T-cell (primary cell): Measurements from ENCODE around the gene POU5F1. TPM values are rescaled to one million over a fixed set of nuclear protein-coding genes. Genes with fewer than 3 reads are reported as not detected.
A peak's percentile ranks its signal among the peaks of the same experiment; 100 is the strongest.

Experiments
- ATAC-seq, 4 experiments: fragments of 200-7000 bp in 3 of 4; fragments of 150-1000 bp in 1 of 4; cut with Tn5 transposase; replicated peaks in 1 of 4; 1 replicate in 3 of 4; 2 replicates in 1 of 4; pipeline ENCODE4 v1.10.0; 2021; ENCODE audit warnings: moderate library complexity in 3 of 4, mild to moderate bottlenecking in 2 of 4, moderate number of reproducible peaks in 1 of 4
- CTCF ChIA-PET, 2 donors: fragments of 300-600 bp; sonication (Branson Sonifier 250); formaldehyde crosslinking; loops; one replicate each; lab custom pipeline; 2022; ENCODE audit warnings: antibody characterized with exemption in 2 of 2; lab: Charles Lee
- POLR2A ChIA-PET, 2 donors: fragments of 300-600 bp; sonication (Branson Sonifier 250); formaldehyde crosslinking; loops; one replicate each; lab custom pipeline; 2022; ENCODE audit warnings: antibody characterized with exemption in 2 of 2; lab: Charles Lee
- DNase-seq, 35 experiments: peaks; one replicate each; pipeline versions ENCODE4 v3.0.0 to v3.0.0-alpha.2; 2013 to 2023
- H3K27ac ChIP-seq: one replicate; pipeline ENCODE4 v1.5.1; 2013; ENCODE audit warnings: low read length
- H3K27me3 ChIP-seq, 2 experiments: replicated peaks in 1 of 2; 1 replicate in 1 of 2; 2 replicates in 1 of 2; pipeline versions ENCODE4 v1.6.1 to v1.7.0; 2013; ENCODE audit warnings: low read length in 1 of 2, mixed read lengths in 1 of 2; ENCODE audit not compliant: control insufficient read depth in 2 of 2, insufficient read depth in 2 of 2; ENCODE audit errors: extremely low read depth in 1 of 2
- H3K36me3 ChIP-seq, 2 donors: 1 replicate in 1 of 2; 2 replicates in 1 of 2; pipeline versions ENCODE4 v1.6.1 to v1.7.0; 2013; ENCODE audit warnings: low read length in 1 of 2; ENCODE audit not compliant: control insufficient read depth in 2 of 2, insufficient read depth in 1 of 2; ENCODE audit errors: extremely low read depth in 1 of 2
- H3K4me1 ChIP-seq, 2 experiments: 1 replicate in 1 of 2; 2 replicates in 1 of 2; pipeline versions ENCODE4 v1.6.1 to v1.7.0; 2013; ENCODE audit warnings: low read length in 2 of 2, mixed read lengths in 1 of 2; ENCODE audit not compliant: insufficient read depth in 2 of 2, control insufficient read depth in 1 of 2; ENCODE audit errors: extremely low read depth in 1 of 2
- H3K4me3 ChIP-seq, 2 donors: 1 replicate in 1 of 2; 2 replicates in 1 of 2; pipeline versions ENCODE4 v1.5.1 to v1.7.0; 2013; ENCODE audit warnings: mild to moderate bottlenecking in 2 of 2, low read length in 1 of 2, moderate library complexity in 1 of 2; ENCODE audit not compliant: control insufficient read depth in 1 of 2; ENCODE audit errors: extremely low read depth in 1 of 2
- H3K9me3 ChIP-seq: 2 replicates; pipeline ENCODE4 v1.7.0; 2013
- H3K27ac Mint-ChIP-seq, 2 donors: one replicate each; pipeline ENCODE4 v1.8.0; 2020 to 2021; ENCODE audit warnings: mild to moderate bottlenecking in 2 of 2, mixed read lengths in 2 of 2
- H3K27me3 Mint-ChIP-seq, 2 donors: one replicate each; pipeline ENCODE4 v1.8.0; 2021 to 2022; ENCODE audit warnings: mixed read lengths in 2 of 2
- H3K36me3 Mint-ChIP-seq: one replicate; pipeline ENCODE4 v1.8.0; 2021; ENCODE audit warnings: mixed read lengths
- H3K4me1 Mint-ChIP-seq, 3 donors: one replicate each; pipeline ENCODE4 v1.8.0; 2020 to 2022; ENCODE audit warnings: mixed read lengths in 3 of 3, mild to moderate bottlenecking in 1 of 3
- H3K4me3 Mint-ChIP-seq, 3 donors: one replicate each; pipeline ENCODE4 v1.8.0; 2020 to 2022; ENCODE audit warnings: mild to moderate bottlenecking in 3 of 3, mixed read lengths in 3 of 3, moderate library complexity in 3 of 3
- H3K9me3 Mint-ChIP-seq, 3 donors: one replicate each; pipeline ENCODE4 v1.8.0; 2020 to 2022; ENCODE audit warnings: mixed read lengths in 3 of 3
- WGBS: methylation state at CpG from one replicate; pipeline ENCODE4 v1.1.5; 2013; ENCODE audit warnings: missing lambda C conversion rate; ENCODE audit not compliant: insufficient coverage; 5-methylcytosine and 5-hydroxymethylcytosine counted together
- total RNA-seq, 35 experiments: library from RNA in 6 of 35; stranded (reverse) in 6 of 35; fragments of 120-200 nt in 1 of 35; gene quantifications; one replicate each; pipeline versions ENCODE4 v1.2.1 to v1.2.4 and lab custom pipeline; 2013 to 2026

Gene POU5F1
- total RNA-seq, 5 donors from 2014 or later (not counting 1 experiment from before 2014, with no cell fraction given), result 0.61 to 3.9 (median 2.9) TPM; not detected in 1

GRCh38 chr6:31209137-31209536 lies 38.7 kb upstream of the POU5F1 start:
- Mint-ChIP-seq H3K36me3 (no peaks in the 10 kb centered on the region), H3K27me3 (no peaks in the 10 kb centered on the region), H3K4me1 (peaks cover 11 to 21% (median 14%) of the 10 kb centered on the region in 3 donors), H3K4me3 (no peak overlapping the region), H3K27ac (peak overlapping the region in 1 of 2 donors; percentile 64), H3K9me3 (no peaks in the 10 kb centered on the region)
- CTCF ChIA-PET, result interaction anchor here in 1 of 2 donors (0.6 kb wide), 1 partner anchor 233 kb away, joined by 3 read pairs; no protein-coding TSS in a partner anchor
- ATAC-seq (no peak), DNase-seq (no peak)
- POLR2A ChIA-PET, result interaction anchor here in 1 of 2 donors (1.0 kb wide), 1 partner anchor 19 kb away, joined by 6 read pairs; no protein-coding TSS in a partner anchor
- Histone ChIP-seq H3K9me3 (no peaks in the 10 kb centered on the region), H3K27ac (no peak overlapping the region), H3K27me3 (no peaks in the 10 kb centered on the region), H3K4me1 (peaks cover 0 to 9% of the 10 kb centered on the region in 2 experiments), H3K4me3 (no peak overlapping the region), H3K36me3 (no peaks in the 10 kb centered on the region)
- 80% methylated on average over 1 of the region's 2 CpGs for WGBS

GRCh38 chr6:31208506-31208905 lies 38.0 kb upstream of the POU5F1 start:
- WGBS, result 100% methylated on average over 1 of the region's 2 CpGs
- no peak overlapping the region for H3K27ac Mint-ChIP-seq

GRCh38 chr6:31205638-31206037 lies 35.2 kb upstream of the POU5F1 start:
- Histone ChIP-seq H3K9me3 (no peaks in the 10 kb centered on the region), H3K4me3 (no peak overlapping the region), H3K36me3 (peaks cover 0 to 11% of the 10 kb centered on the region in 2 donors), H3K27me3 (no peaks in the 10 kb centered on the region), H3K27ac (peak overlapping the region; percentile 50), H3K4me1 (peaks cover 13 to 42% of the 10 kb centered on the region in 2 experiments)
- no peak for ATAC-seq
- DNase-seq, result no peak
- POLR2A ChIA-PET, result no interaction called here
- CTCF ChIA-PET, result no interaction called here
- peak overlapping the region; percentile 83 to 92 for H3K27ac Mint-ChIP-seq
- peaks cover 5% of the 10 kb centered on the region for H3K36me3 Mint-ChIP-seq
- WGBS, result no CpG with 5 or more reads among the region's 2 CpGs
- no peaks in the 10 kb centered on the region for H3K27me3 Mint-ChIP-seq
- no peaks in the 10 kb centered on the region for H3K9me3 Mint-ChIP-seq
- H3K4me1 Mint-ChIP-seq, result peaks cover 43 to 54% (median 46%) of the 10 kb centered on the region in 3 donors
- H3K4me3 Mint-ChIP-seq, result peak overlapping the region; percentile 33 to 52 (median 46)

More at GRCh38 chr6:31208506-31208905, 38.0 kb upstream of the POU5F1 start:
- no peaks in the 10 kb centered on the region for H3K36me3 ChIP-seq
- ChIA-PET CTCF (interaction anchor here in 1 of 2 donors (0.5 kb wide), 1 partner anchor 989 kb away, joined by 17 read pairs; no protein-coding TSS in a partner anchor), POLR2A (interaction anchor here in 1 of 2 donors (0.6 kb wide), 1 partner anchor 138 kb away, joined by 3 read pairs; no protein-coding TSS in a partner anchor)
- peaks cover 2 to 14% of the 10 kb centered on the region in 2 experiments for H3K4me1 ChIP-seq
- H3K27me3 ChIP-seq, result no peaks in the 10 kb centered on the region
- H3K27ac ChIP-seq, result no peak overlapping the region
- no peak for DNase-seq
- Mint-ChIP-seq H3K27me3 (no peaks in the 10 kb centered on the region), H3K4me3 (no peak overlapping the region), H3K9me3 (no peaks in the 10 kb centered on the region), H3K4me1 (peaks cover 18 to 27% (median 21%) of the 10 kb centered on the region in 3 donors), H3K36me3 (no peaks in the 10 kb centered on the region)
- no peaks in the 10 kb centered on the region for H3K9me3 ChIP-seq
- ATAC-seq, result no peak
- no peak overlapping the region for H3K4me3 ChIP-seq

GRCh38 chr6:31204751-31205145 lies 34.3 kb upstream of the POU5F1 start:
- no peak overlapping the region for H3K4me3 ChIP-seq
- CTCF ChIA-PET, result no interaction called here
- H3K9me3 Mint-ChIP-seq, result no peaks in the 10 kb centered on the region
- no peak for ATAC-seq
- H3K27ac ChIP-seq, result peak overlapping the region; percentile 91
- H3K36me3 Mint-ChIP-seq, result peaks cover 9% of the 10 kb centered on the region
- H3K27ac Mint-ChIP-seq, result peak overlapping the region; percentile 94 to 99
- no peaks in the 10 kb centered on the region for H3K27me3 ChIP-seq
- H3K4me3 Mint-ChIP-seq, result peak overlapping the region; percentile 72 to 86 (median 83)
- WGBS, result 91% methylated on average over 4 of the region's 4 CpGs
- H3K4me1 ChIP-seq, result peaks cover 13 to 49% of the 10 kb centered on the region in 2 experiments
- no peaks in the 10 kb centered on the region for H3K9me3 ChIP-seq
- H3K36me3 ChIP-seq, result peaks cover 0 to 16% of the 10 kb centered on the region in 2 donors
- POLR2A ChIA-PET, result no interaction called here
- no peak for DNase-seq
- peaks cover 50 to 61% (median 55%) of the 10 kb centered on the region in 3 donors for H3K4me1 Mint-ChIP-seq
- no peaks in the 10 kb centered on the region for H3K27me3 Mint-ChIP-seq

GRCh38 chr6:31203345-31203979 lies 33.0 kb upstream of the POU5F1 start:
- Mint-ChIP-seq H3K27ac (peak overlapping the region; percentile 94 to 99), H3K4me3 (peak overlapping the region; percentile 72 to 86 (median 83)), H3K9me3 (no peaks in the 10 kb centered on the region), H3K4me1 (peaks cover 60 to 73% (median 66%) of the 10 kb centered on the region in 3 donors), H3K27me3 (no peaks in the 10 kb centered on the region), H3K36me3 (peaks cover 9% of the 10 kb centered on the region)
- DNase-seq (peak in 33 of 35 experiments; percentile 6 to 80 (median 44)), ATAC-seq (peak; percentile 71 to 78 (median 76))
- ChIA-PET POLR2A (interaction anchor here in 1 of 2 donors (0.7 to 0.9 kb wide), 2 partner anchors 66 to 150 kb away, joined by 4 to 6 read pairs; no protein-coding TSS in a partner anchor), CTCF (interaction anchor here in 1 of 2 donors (0.8 to 1.3 kb wide), 2 partner anchors 163 to 241 kb away, joined by 3 to 8 read pairs; no protein-coding TSS in a partner anchor)
- no CpG with 5 or more reads among the region's 5 CpGs for WGBS
- Histone ChIP-seq H3K9me3 (no peaks in the 10 kb centered on the region), H3K27me3 (no peaks in the 10 kb centered on the region), H3K4me1 (peaks cover 13 to 62% of the 10 kb centered on the region in 2 experiments), H3K27ac (peak overlapping the region; percentile 91), H3K36me3 (peaks cover 0 to 16% of the 10 kb centered on the region in 2 donors), H3K4me3 (peak overlapping the region; percentile 61 to 81)
